Measurements from ENCODE around the gene CNGA3. TPM values are rescaled to one million over a fixed set of nuclear protein-coding genes. Genes with fewer than 3 reads are reported as not detected.

The CNGA3 gene
- total RNA-seq, 1 donor, result 0.18 TPM

GRCh38 chr2:98359986-98360385 lies 13.7 kb downstream of the CNGA3 start:
- no peak for TF ChIP-seq CTCF (IDR thresholded peaks at IDR 0.05; ENCODE audit: insufficient read depth, low read length)
- no peak overlapping the region for H3K4me3 ChIP-seq (ENCODE audit: low read depth, low read length)
- DNase-seq (ENCODE audit: low read depth), result no peak

- TF ChIP-seq CTCF (IDR thresholded peaks at IDR 0.05; ENCODE audit: insufficient read depth, low read length), result no peak
- H3K4me3 ChIP-seq (ENCODE audit: low read depth, low read length), result no peak overlapping the region
- no peak for DNase-seq (ENCODE audit: low read depth)
Measured at GRCh38 chr2:98367721-98368120, 21.5 kb downstream of the CNGA3 start.

GRCh38 chr2:98369710-98370239 lies 23.5 kb downstream of the CNGA3 start:
- no peak for TF ChIP-seq CTCF (IDR thresholded peaks at IDR 0.05; ENCODE audit: insufficient read depth, low read length)
- DNase-seq (ENCODE audit: low read depth), result no peak
- H3K4me3 ChIP-seq (ENCODE audit: low read depth, low read length), result no peak overlapping the region

- no peak overlapping the region for H3K4me3 ChIP-seq (ENCODE audit: low read depth, low read length)
- TF ChIP-seq CTCF (IDR thresholded peaks at IDR 0.05; ENCODE audit: insufficient read depth, low read length), result no peak
- no peak for DNase-seq (ENCODE audit: low read depth)
Measured at GRCh38 chr2:98372121-98372520, 25.9 kb downstream of the CNGA3 start.

- no peak for DNase-seq (ENCODE audit: low read depth)
- no peak for TF ChIP-seq CTCF (IDR thresholded peaks at IDR 0.05; ENCODE audit: insufficient read depth, low read length)
- H3K4me3 ChIP-seq (ENCODE audit: low read depth, low read length), result no peak overlapping the region
Measured at GRCh38 chr2:98372579-98372978, 26.3 kb downstream of the CNGA3 start.

GRCh38 chr2:98374286-98374685 lies 28.0 kb downstream of the CNGA3 start:
- no peak for TF ChIP-seq CTCF (IDR thresholded peaks at IDR 0.05; ENCODE audit: insufficient read depth, low read length)
- DNase-seq (ENCODE audit: low read depth), result no peak
- H3K4me3 ChIP-seq (ENCODE audit: low read depth, low read length), result no peak overlapping the region

- no peak overlapping the region for H3K4me3 ChIP-seq (ENCODE audit: low read depth, low read length)
- TF ChIP-seq CTCF (IDR thresholded peaks at IDR 0.05; ENCODE audit: insufficient read depth, low read length), result no peak
- DNase-seq (ENCODE audit: low read depth), result no peak
Measured at GRCh38 chr2:98374958-98375570, 28.8 kb downstream of the CNGA3 start.
